ENCODE results near the gene GPR139. TPM values are rescaled to one million over a fixed set of nuclear protein-coding genes. Genes with fewer than 3 reads are reported as not detected.

GPR139 gene
- total and polyA plus RNA-seq, 4 donors, result not detected

GRCh38 chr16:20004931-20005330, 68.8 kb downstream of the GPR139 start:
- Histone ChIP-seq H3K27ac (ENCODE audit: low read depth in 1 of 2, low read length in 2 of 2) (no peak overlapping the region), H3K4me1 (ENCODE audit: control insufficient read depth in 4 of 4, insufficient read depth in 4 of 4, low read length in 3 of 4) (peaks cover 2 to 16% (median 5%) of the 10 kb centered on the region in 4 donors), H3K27me3 (ENCODE audit: control insufficient read depth in 4 of 4, insufficient read depth in 4 of 4, low read length in 3 of 4) (no peaks in the 10 kb centered on the region), H3K9ac (ENCODE audit: low read depth in 1 of 2, low read length in 2 of 2) (no peak overlapping the region), H3K9me3 (ENCODE audit: control insufficient read depth in 4 of 4, low read length in 3 of 4) (no peaks in the 10 kb centered on the region), H3K4me3 (ENCODE audit: low read depth in 1 of 3, low read length in 3 of 3) (no peak overlapping the region), H3K36me3 (ENCODE audit: control insufficient read depth in 4 of 4, insufficient read depth in 3 of 4, low read depth in 1 of 4, low read length in 3 of 4) (no peaks in the 10 kb centered on the region)
- 66% methylated on average over 3 of the region's 3 CpGs for WGBS
- TF ChIP-seq REST (IDR thresholded peaks at IDR 0.05), result no peak
- no peak for TF ChIP-seq EGR1 (IDR thresholded peaks at IDR 0.05; ENCODE audit: low read depth in 2 of 2)
- no peak for TF ChIP-seq ATF3 (IDR thresholded peaks at IDR 0.05)
- TF ChIP-seq HNF4A (conservative IDR thresholded peaks at IDR 0.05), result no peak
- TF ChIP-seq FOXA1 (IDR thresholded peaks at IDR 0.05), result no peak
- no peak for TF ChIP-seq SP1 (IDR thresholded peaks at IDR 0.05)
- TF ChIP-seq JUND (IDR thresholded peaks at IDR 0.05), result no peak
- no peak for TF ChIP-seq CTCF (IDR thresholded peaks at IDR 0.05; ENCODE audit: low read depth, low read length, missing input control)
- no peak for TF ChIP-seq GABPA (IDR thresholded peaks at IDR 0.05 in 1 of 2, conservative IDR thresholded peaks at IDR 0.05 in 1 of 2)
- no peak for DNase-seq (ENCODE audit: low spot score)

- no peak overlapping the region for H3K9ac ChIP-seq (ENCODE audit: low read depth in 1 of 2, low read length in 2 of 2)
- peaks cover 2 to 23% (median 8%) of the 10 kb centered on the region in 4 donors for H3K4me1 ChIP-seq (ENCODE audit: control insufficient read depth in 4 of 4, insufficient read depth in 4 of 4, low read length in 3 of 4)
- no peak for DNase-seq (ENCODE audit: low spot score)
- H3K36me3 ChIP-seq (ENCODE audit: control insufficient read depth in 4 of 4, insufficient read depth in 3 of 4, low read depth in 1 of 4, low read length in 3 of 4), result no peaks in the 10 kb centered on the region
- H3K9me3 ChIP-seq (ENCODE audit: control insufficient read depth in 4 of 4, low read length in 3 of 4), result no peaks in the 10 kb centered on the region
- H3K27me3 ChIP-seq (ENCODE audit: control insufficient read depth in 4 of 4, insufficient read depth in 4 of 4, low read length in 3 of 4), result no peaks in the 10 kb centered on the region
- no peak overlapping the region for H3K27ac ChIP-seq (ENCODE audit: low read depth in 1 of 2, low read length in 2 of 2)
- no peak overlapping the region for H3K4me3 ChIP-seq (ENCODE audit: low read depth in 1 of 3, low read length in 3 of 3)
- 92% methylated on average over 2 of the region's 2 CpGs for WGBS
- TF ChIP-seq EGR1 (IDR thresholded peaks at IDR 0.05; ENCODE audit: low read depth in 2 of 2) (no peak), ATF3 (IDR thresholded peaks at IDR 0.05) (no peak), CTCF (IDR thresholded peaks at IDR 0.05; ENCODE audit: low read depth, low read length, missing input control) (no peak), FOXA2 (IDR thresholded peaks at IDR 0.05) (no peak), ZBTB33 (IDR thresholded peaks at IDR 0.05) (no peak), JUND (IDR thresholded peaks at IDR 0.05) (no peak), TAF1 (conservative IDR thresholded peaks at IDR 0.05) (no peak), FOXA1 (IDR thresholded peaks at IDR 0.05) (no peak), SP1 (IDR thresholded peaks at IDR 0.05) (no peak), GABPA (IDR thresholded peaks at IDR 0.05 in 1 of 2, conservative IDR thresholded peaks at IDR 0.05 in 1 of 2) (no peak), RAD21 (IDR thresholded peaks at IDR 0.05) (no peak), HNF4A (conservative IDR thresholded peaks at IDR 0.05) (no peak), MAX (IDR thresholded peaks at IDR 0.05) (no peak), HNF4G (IDR thresholded peaks at IDR 0.05) (no peak), NR2F2 (IDR thresholded peaks at IDR 0.05) (no peak), YY1 (IDR thresholded peaks at IDR 0.05) (no peak), REST (IDR thresholded peaks at IDR 0.05) (no peak)
Measured at GRCh38 chr16:20002936-20003335, 70.8 kb downstream of the GPR139 start.

All from liver (tissue), 9 donors.